ENCODE data around the gene EYS. TPM values are rescaled to one million over a fixed set of nuclear protein-coding genes. Genes with fewer than 3 reads are reported as not detected.

Gene EYS
- total RNA-seq, 3 donors from 2014 or later = 0.16 to 0.61 (median 0.60) TPM

- Histone ChIP-seq H3K36me3 (ENCODE audit: low read depth) (no peaks in the 10 kb centered on the region), H3K9me3 (no peaks in the 10 kb centered on the region), H3K4me3 (no peak overlapping the region), H3K4me1 (ENCODE audit: low read depth) (no peaks in the 10 kb centered on the region)
- DNase-seq (no peak), ATAC-seq (no peak)
- intact Hi-C loops (cut with DNase I, micrococcal nuclease) = no loop called here
- TF ChIP-seq CTCF (IDR thresholded peaks at IDR 0.05) = no peak
These were observed 758.8 kb downstream of the EYS start for GRCh38 chr6:64948261-64948660.

- Histone ChIP-seq H3K4me1 (ENCODE audit: low read depth) (no peaks in the 10 kb centered on the region), H3K9me3 (no peaks in the 10 kb centered on the region), H3K4me3 (no peak overlapping the region), H3K36me3 (ENCODE audit: low read depth) (no peaks in the 10 kb centered on the region)
- no peak for ATAC-seq
- no peak for DNase-seq
- TF ChIP-seq CTCF (IDR thresholded peaks at IDR 0.05) = no peak
- intact Hi-C loops (cut with DNase I, micrococcal nuclease) = no loop called here
These were observed 761.6 kb downstream of the EYS start for GRCh38 chr6:64945450-64945849.

- Histone ChIP-seq H3K36me3 (ENCODE audit: low read depth) (no peaks in the 10 kb centered on the region), H3K4me3 (no peak overlapping the region), H3K9me3 (no peaks in the 10 kb centered on the region), H3K4me1 (ENCODE audit: low read depth) (no peaks in the 10 kb centered on the region)
- intact Hi-C loops (cut with DNase I, micrococcal nuclease) = no loop called here
- no peak for ATAC-seq
- DNase-seq = no peak
- no peak for TF ChIP-seq CTCF (IDR thresholded peaks at IDR 0.05)
These were observed 774.5 kb downstream of the EYS start for GRCh38 chr6:64932486-64932885.

GRCh38 chr6:64930681-64931080 lies 776.3 kb downstream of the EYS start:
- no peaks in the 10 kb centered on the region for H3K4me1 ChIP-seq (ENCODE audit: low read depth)
- intact Hi-C loops (cut with DNase I, micrococcal nuclease) = no loop called here

GRCh38 chr6:64926051-64926450 lies 781.0 kb downstream of the EYS start:
- DNase-seq (no peak), ATAC-seq (no peak)
- TF ChIP-seq CTCF (IDR thresholded peaks at IDR 0.05) = no peak
- H3K36me3 ChIP-seq (ENCODE audit: low read depth) = no peaks in the 10 kb centered on the region
- H3K9me3 ChIP-seq = no peaks in the 10 kb centered on the region
- H3K4me3 ChIP-seq = no peak overlapping the region
- intact Hi-C loops (cut with DNase I, micrococcal nuclease) = no loop called here
- no peaks in the 10 kb centered on the region for H3K4me1 ChIP-seq (ENCODE audit: low read depth)

More at GRCh38 chr6:64930681-64931080, 776.3 kb downstream of the EYS start:
- no peak for TF ChIP-seq CTCF (IDR thresholded peaks at IDR 0.05)
- H3K4me3 ChIP-seq = no peak overlapping the region
- no peaks in the 10 kb centered on the region for H3K36me3 ChIP-seq (ENCODE audit: low read depth)
- ATAC-seq (no peak), DNase-seq (no peak)
- no peaks in the 10 kb centered on the region for H3K9me3 ChIP-seq

- intact Hi-C loops (cut with DNase I, micrococcal nuclease) = no loop called here
- TF ChIP-seq CTCF (IDR thresholded peaks at IDR 0.05) = no peak
- H3K36me3 ChIP-seq (ENCODE audit: low read depth) = no peaks in the 10 kb centered on the region
These were observed 786.8 kb downstream of the EYS start for GRCh38 chr6:64920257-64920656.

More at GRCh38 chr6:64920257-64920656, 786.8 kb downstream of the EYS start:
- DNase-seq (no peak), ATAC-seq (no peak)
- Histone ChIP-seq H3K4me3 (no peak overlapping the region), H3K9me3 (no peaks in the 10 kb centered on the region), H3K4me1 (ENCODE audit: low read depth) (no peaks in the 10 kb centered on the region)

Measured in mucosa of descending colon (tissue), 3 donors.